Stimulated activated CD8-positive, alpha-beta memory T cell treated with anti-CD3 and anti-CD28 coated beads, Interleukin-4, amount 100 ng/mL, for 4 hours (primary cell): ENCODE measurements around the gene PBX4.

Source experiments
- DNase-seq, 2 donors: peaks; one replicate each; pipeline ENCODE4 v3.0.0-alpha.2; 2020; ENCODE audit warnings: low read depth in 2 of 2, low spot score in 1 of 2

The PBX4 gene

GRCh38 chr19:19649580-19649995 is 31.1 kb upstream of the PBX4 start:
- no peak for DNase-seq

GRCh38 chr19:19649155-19649554 is 30.7 kb upstream of the PBX4 start:
- no peak for DNase-seq

DNA sequence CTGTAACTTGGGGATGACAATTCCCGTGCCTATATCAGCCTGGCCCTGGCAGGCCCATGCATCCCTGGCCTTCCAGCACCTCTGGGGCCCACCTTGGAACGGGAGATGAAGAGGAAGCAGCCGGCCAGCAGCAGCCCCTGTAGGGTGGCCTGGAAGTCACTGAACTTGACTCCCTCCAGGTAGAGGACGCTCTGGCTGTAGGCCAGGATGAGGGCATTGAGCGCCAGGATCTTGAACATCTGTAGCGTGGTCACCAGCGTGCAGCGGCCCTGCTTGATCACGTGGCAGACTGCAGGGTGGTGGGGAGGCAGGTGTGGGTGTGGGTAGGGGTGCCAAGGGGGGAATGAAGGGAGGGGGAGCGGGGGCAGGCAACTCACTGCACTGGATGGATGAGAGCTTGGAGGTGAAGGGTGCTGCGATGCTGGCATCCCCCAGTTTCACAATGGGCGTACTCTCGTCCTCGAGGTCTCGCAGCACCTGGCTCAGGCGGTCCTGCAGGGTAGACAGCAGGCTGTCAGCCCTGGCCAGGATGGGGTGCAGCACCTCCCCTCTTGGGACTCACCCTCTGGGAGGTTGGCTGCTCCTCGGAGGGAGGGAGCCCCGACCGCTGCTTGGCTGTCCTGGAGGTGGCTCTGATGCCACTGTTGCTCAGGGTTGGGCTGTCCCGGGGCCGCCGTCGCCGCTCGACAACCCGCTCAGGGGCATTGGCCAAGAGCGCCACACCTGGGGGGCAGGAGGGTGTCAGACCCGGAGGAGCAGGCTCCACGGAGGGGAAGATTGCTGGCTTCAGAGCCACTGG is 28.7 kb upstream of the PBX4 start:
- DNase-seq, result no peak

DNA sequence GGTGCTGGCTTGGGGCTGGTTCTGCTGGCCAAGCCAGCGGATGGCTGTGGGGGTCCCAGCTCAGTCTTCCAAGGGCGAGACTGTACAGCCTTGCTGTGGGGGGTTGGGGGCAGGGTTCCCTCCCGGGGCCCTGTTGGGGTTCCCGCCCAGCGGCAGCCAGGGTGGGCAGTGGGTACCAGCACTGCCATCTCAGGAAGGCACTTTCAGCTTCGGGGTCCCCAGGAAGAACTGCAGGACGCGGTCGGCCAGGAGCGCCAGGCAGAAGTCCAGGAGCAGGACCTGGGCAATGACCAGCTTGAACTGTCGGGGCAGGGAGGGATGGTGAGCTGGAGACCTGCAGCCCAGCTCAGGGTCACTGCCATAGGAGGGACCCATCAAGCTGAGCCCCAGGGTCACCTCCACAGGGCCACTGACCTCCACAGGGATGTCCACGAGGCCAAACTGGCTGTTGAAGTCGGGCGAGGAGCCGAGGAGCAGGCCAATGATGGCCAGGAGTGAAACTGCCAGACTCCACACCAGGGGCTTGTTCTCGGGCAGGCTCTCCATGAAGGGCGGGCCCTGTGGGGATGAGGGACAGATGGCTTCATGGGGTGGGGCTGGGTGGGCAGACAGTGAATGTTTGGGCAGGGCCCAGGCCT is 26.9 kb upstream of the PBX4 start:
- DNase-seq, result no peak

DNA sequence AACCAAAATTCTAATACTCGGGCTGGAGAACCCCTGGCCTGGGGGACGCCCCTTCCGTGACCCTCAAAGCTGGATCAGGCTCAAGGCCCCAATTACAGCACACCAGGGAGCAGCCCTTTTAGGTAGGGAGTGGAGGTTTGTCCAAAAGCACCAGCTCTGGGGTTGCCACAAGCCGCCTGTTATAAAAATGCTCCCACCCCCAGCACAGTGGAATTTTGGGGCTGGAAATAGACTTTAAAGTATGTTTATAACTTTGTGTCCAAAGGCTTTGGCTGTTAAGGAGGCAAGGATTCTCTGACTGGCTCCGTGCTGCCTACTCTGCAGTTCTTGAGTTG is 25.5 kb upstream of the PBX4 start:
- no peak for DNase-seq

GRCh38 chr19:19643158-19644053 is 24.9 kb upstream of the PBX4 start, which contains the start of gene GMIP:
Gene GMIP, minus strand, starts transcription at chr19:19643657. Its CDS starts 128 bp downstream, at chr19:19643529.
- peak; percentile 72 to 76 for DNase-seq

- DNase-seq, result peak in 1 of 2 donors; percentile 46
Observed at GRCh38 chr19:19642506-19643157, 24.1 kb upstream of the PBX4 start.

DNA sequence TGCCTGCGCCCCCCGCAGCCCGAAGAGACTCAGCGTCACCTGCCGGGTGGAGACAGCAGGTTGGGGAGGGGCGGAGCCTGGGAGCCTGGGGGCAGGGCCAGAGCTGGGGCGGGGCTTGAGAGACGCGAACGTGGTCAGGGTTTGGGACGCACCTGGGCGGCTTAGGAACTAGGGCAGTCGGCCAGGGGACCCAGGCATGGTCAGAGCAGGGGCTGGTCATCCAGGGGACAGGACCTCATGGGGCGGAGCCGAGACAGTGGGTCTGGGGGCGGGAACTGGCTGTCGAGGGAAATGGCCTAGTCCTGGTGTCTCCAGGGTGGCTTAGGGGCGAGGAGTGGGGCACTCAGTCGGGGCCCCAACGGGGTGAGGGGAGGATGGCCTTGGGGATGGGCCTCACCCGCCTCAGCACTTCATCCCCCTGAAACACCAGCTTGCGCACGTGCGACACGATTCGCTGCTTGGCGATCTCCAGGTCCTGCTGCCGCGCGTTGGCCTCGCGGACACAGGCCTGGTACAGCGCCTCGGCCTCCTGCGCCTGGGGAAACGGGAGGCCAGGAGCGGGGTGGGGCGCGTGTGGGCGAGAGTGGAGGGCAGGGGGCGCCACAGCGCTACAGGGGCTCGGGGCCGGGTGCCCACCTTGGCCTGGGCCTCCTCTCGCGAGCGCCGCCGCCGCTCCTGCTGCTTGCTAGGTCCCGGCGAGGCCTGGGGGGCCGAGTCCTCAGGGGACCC is 19.2 kb upstream of the PBX4 start:
- no peak for DNase-seq

DNA sequence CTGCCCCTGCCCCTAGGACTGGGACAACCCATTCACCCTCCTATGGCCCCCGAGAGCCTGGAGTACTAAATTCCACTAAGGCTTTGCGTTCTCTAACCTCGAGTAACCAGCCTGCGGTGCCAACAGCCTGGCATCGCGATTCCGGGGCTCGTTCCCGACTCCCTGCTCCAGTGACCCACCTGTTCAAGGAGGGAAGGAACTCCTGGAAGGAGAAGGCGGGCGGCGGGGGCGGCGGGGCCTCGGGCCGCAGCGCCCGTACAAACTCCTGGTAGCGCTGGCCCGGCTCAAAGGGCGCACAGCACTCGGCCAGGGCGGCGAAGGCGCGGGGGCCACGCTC is 18.7 kb upstream of the PBX4 start:
- DNase-seq, result no peak

- DNase-seq, result no peak
Observed at GRCh38 chr19:19636573-19637185, 18.2 kb upstream of the PBX4 start.

DNA sequence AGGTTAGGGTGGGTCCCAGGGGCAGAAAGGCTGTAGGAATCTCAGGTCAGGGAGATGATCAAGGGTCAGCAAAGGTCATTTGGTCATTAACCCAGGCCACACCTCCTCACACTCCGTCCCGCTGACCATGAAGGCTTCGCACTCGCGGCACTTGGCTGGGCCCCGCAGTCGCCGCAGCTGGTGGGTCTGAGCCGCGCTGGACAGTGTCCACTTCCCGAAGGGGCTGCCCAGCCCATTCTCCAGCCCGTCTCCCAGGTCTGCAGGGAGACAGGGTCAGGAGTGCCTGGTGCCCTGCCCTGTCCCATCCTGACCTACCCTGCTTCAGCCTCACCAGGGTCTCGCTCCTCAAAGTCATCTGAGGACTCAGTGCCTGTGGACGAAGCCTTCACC is 16.8 kb upstream of the PBX4 start:
- no peak for DNase-seq

GRCh38 chr19:19634516-19635312 is 16.2 kb upstream of the PBX4 start:
- DNase-seq, result no peak

GRCh38 chr19:19633711-19634515 is 15.4 kb upstream of the PBX4 start:
- DNase-seq, result no peak

DNA sequence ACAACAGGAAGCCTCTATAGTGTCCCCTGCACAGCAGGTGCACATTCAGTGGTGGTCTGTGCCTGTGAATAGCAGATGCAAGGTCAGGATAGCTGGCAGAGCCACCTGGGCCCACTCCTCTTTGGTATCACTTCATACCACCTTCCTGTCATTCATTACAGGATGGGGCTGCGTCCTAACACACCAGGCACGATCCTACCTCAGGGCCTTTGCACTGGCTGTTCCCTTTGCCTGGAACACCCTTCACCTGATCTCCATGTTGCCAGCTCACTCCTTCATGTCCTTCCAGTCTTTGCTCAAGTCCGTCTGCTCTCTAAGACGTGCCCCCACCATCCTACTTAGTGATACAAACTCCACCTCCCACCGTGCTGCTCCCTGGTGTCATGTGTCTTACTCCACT is 14.2 kb upstream of the PBX4 start:
- DNase-seq, result no peak

DNA sequence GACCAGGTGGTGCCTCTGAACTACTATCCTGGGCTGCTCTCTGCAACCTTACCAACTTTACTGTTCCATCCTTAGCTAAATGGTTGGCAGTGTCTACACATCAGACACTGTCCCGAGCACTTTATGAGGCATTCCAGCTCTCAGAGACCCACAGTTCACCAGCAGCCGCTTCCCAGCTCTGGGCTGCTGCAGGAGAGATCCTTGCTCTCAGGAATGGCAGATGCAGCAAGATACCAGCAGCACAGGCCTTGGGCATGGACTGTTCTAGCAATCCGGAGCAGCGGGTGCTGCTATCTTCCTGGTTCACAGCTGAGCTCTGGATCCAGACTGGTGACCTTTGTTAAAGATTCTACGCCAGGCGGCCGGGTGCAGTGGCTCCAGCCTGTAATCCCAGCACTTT is 12.9 kb upstream of the PBX4 start:
- DNase-seq, result no peak

DNA sequence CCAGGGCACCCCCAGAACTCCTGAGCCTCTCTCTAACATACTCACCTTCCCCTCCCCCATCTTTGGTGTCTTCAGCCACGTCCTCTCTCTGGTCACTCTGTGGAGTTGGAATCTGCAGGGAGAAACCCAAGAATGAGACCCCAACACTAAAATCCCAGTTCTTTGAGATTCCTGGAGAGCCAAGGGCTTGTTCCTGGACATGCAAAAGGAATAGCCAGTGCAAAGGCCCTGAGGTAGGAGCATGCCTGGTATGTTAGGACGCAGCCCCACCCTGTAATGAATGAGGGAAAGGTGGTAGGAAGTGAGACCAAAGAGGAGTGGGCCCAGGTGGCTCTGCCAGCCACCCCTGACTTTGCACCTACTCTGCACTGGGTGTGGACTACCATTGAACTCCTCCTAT is 11.9 kb upstream of the PBX4 start:
- no peak for DNase-seq

DNA sequence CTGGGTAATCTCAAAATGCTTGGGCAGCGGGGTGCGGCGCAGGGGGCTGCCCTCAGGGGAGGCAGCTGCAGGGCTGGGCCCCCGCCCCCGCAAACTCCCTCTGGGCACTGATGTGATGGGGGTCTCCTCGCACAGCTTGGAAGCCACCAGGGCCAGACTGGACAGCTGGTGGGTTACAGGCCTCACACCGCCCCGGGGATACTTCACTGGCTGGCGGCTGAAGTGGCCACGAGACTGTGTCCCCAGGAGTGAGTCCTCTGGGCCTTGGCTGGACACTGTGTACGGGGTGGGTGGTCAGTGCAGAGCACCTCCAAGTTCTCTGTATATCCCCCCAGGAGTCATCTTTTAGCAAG is 11.6 kb upstream of the PBX4 start:
- no peak for DNase-seq

- DNase-seq, result peak in 1 of 2 donors; percentile 33
Observed at GRCh38 chr19:19628501-19629134, 10.1 kb upstream of the PBX4 start.
